Calu3 (cell line): ENCODE measurements around the gene ATG101. TPM values are rescaled to one million over a fixed set of nuclear protein-coding genes. Genes with fewer than 3 reads are reported as not detected.

Experiments
- Bru-seq: library from RNA; stranded (reverse); fragments of 400-500 nt; gene quantifications from one replicate; lab custom pipeline; 2021; lab: Mats Ljungman, UMichigan
- BruChase-seq, 2 experiments: library from RNA; stranded (reverse); fragments of 400-500 nt; gene quantifications; one replicate each; lab custom pipeline; 2021; lab: Mats Ljungman, UMichigan
- BruUV-seq: library from RNA; stranded (reverse); fragments of 400-500 nt; replicated peaks from 2 replicates; lab custom pipeline; 2021; lab: Mats Ljungman, UMichigan
- CTCF ChIA-PET: fragments of 300-600 bp; sonication (Branson Sonifier 250); formaldehyde crosslinking; loops from one replicate; lab custom pipeline; 2022; ENCODE audit warnings: antibody characterized with exemption; lab: Charles Lee
- DNase-seq: peaks from one replicate; pipeline ENCODE4 v3.0.0; 2022
- H3K27ac Mint-ChIP-seq: one replicate; pipeline ENCODE4 v1.8.0; 2022; ENCODE audit warnings: mixed read lengths; ENCODE audit not compliant: unreplicated experiment
- H3K27me3 Mint-ChIP-seq: one replicate; pipeline ENCODE4 v1.8.0; 2022; ENCODE audit warnings: mixed read lengths; ENCODE audit not compliant: unreplicated experiment
- H3K36me3 Mint-ChIP-seq: one replicate; pipeline ENCODE4 v1.8.0; 2022; ENCODE audit warnings: mild to moderate bottlenecking, moderate library complexity, mixed read lengths; ENCODE audit not compliant: insufficient read depth, unreplicated experiment
- H3K4me1 Mint-ChIP-seq: one replicate; pipeline ENCODE4 v1.8.0; 2022; ENCODE audit warnings: mild to moderate bottlenecking, low read depth, mixed read lengths; ENCODE audit not compliant: unreplicated experiment
- H3K4me3 Mint-ChIP-seq: one replicate; pipeline ENCODE4 v1.8.0; 2022; ENCODE audit warnings: mild to moderate bottlenecking, low read depth, moderate library complexity, mixed read lengths; ENCODE audit not compliant: unreplicated experiment
- H3K9me3 Mint-ChIP-seq: one replicate; pipeline ENCODE4 v1.8.0; 2022; ENCODE audit warnings: low read depth, mixed read lengths; ENCODE audit not compliant: unreplicated experiment
- intact Hi-C: fragments of 100-400 bp; cut with micrococcal nuclease; formaldehyde crosslinking; loops from one replicate; pipeline ENCODE4 v1.10.0; 2022; ENCODE audit not compliant: unreplicated experiment
- long read RNA-seq: library from polyadenylated mRNA; stranded (forward); transcript quantifications from one replicate; pipeline ENCODE4 v2.0.0, GENCODE V29; 2022
- total RNA-seq: library from RNA; stranded (reverse); gene quantifications from 2 replicates; pipeline ENCODE4 v1.2.3, GENCODE V29; 2022
- TF ChIP-seq, protein P1 (sequence below): fragments of 200-600 bp; IDR thresholded peaks from one replicate; pipeline ENCODE4 v1.8.0; 2022; ENCODE audit warnings: antibody characterized with exemption; ENCODE audit not compliant: unreplicated experiment

ATG101 gene, protein sequence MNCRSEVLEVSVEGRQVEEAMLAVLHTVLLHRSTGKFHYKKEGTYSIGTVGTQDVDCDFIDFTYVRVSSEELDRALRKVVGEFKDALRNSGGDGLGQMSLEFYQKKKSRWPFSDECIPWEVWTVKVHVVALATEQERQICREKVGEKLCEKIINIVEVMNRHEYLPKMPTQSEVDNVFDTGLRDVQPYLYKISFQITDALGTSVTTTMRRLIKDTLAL
- total RNA-seq, result 32.8 and 35.0 TPM in 2 replicates
- percentile 69 among the genes with signal in this experiment for Bru-seq, nascent RNA
- percentile 66 among the genes with signal in this experiment for BruChase-seq, experiment 1, labeled RNA remaining after a 6-hour chase
- percentile 75 among the genes with signal in this experiment for BruChase-seq, experiment 2, labeled RNA remaining after a 2-hour chase
- long read RNA-seq, transcript ATG101-201 (4 exons, 1,439 nt), result major isoform, 48 of 67 reads
- long read RNA-seq, transcript ATG101-207 (4 exons, 846 nt), result minor isoform, 7 of 67 reads
- long read RNA-seq, partial matches to known transcripts, result 6 of 67 reads
- long read RNA-seq, other reads (novel, unspliced or antisense), result 6 of 67 reads

DNA sequence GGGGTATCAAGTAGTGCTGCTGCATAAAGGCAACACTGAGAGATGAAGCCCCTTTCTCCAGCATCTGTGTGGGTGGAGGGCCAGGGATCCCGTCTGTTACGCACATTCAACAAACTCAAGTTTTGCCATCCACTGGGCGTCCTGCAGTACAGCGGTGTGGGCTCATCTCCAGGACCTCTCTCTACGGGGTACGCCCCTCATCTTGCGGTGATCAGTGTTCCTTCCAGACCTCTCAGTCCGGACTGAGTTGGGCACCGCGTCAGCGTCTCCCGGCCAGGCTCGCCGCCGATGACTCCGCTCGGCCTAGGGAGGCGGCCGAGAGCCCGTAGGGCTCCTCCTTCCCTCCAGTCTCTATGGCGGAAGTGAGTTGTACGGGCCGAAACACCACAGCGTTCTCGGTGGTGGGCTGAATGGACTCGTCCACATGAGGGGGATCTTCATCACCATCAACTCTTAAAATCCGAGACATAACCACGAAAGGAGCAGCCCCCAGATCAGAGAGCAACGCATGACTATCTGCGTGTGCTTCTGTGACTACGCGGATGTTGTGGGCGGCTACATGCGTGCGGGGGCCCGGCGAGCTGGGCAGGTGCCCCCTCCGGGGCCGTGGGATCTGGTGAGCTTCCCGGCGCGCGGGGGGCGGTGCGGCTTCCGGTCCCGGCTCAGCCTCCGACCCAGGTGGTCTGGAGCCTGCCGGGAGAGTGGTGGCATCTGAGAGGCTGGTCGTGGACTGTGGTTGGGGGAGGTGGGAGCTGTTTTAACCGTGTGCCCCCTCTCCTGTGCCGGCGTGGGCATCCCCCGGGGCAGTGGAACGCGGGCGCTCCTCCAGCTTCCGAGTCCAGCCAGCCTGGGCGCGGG lies at the start of gene ATG101:
Gene ATG101, plus strand, starts transcription at position 652 of the 858 bp plus-strand sequence. CDS start 3,673 bp downstream, outside the sequence.
- Mint-ChIP-seq H3K36me3 (peaks cover 29% of the 10 kb centered on the region), H3K27me3 (peaks cover 11% of the 10 kb centered on the region), H3K9me3 (no peaks in the 10 kb centered on the region), H3K27ac (peak within 1 kb of the TSS; percentile 99), H3K4me1 (peaks cover 26% of the 10 kb centered on the region), H3K4me3 (peak within 1 kb of the TSS; percentile 95)
- CTCF ChIA-PET, result interaction anchor here (0.6 to 2.2 kb wide), 6 partner anchors 18 to 190 kb away, joined by 3 to 25 read pairs (median 6); partner anchors contain the start of gene NR4A1
- intact Hi-C loops, result no loop called here
- TF ChIP-seq, protein P1, sequence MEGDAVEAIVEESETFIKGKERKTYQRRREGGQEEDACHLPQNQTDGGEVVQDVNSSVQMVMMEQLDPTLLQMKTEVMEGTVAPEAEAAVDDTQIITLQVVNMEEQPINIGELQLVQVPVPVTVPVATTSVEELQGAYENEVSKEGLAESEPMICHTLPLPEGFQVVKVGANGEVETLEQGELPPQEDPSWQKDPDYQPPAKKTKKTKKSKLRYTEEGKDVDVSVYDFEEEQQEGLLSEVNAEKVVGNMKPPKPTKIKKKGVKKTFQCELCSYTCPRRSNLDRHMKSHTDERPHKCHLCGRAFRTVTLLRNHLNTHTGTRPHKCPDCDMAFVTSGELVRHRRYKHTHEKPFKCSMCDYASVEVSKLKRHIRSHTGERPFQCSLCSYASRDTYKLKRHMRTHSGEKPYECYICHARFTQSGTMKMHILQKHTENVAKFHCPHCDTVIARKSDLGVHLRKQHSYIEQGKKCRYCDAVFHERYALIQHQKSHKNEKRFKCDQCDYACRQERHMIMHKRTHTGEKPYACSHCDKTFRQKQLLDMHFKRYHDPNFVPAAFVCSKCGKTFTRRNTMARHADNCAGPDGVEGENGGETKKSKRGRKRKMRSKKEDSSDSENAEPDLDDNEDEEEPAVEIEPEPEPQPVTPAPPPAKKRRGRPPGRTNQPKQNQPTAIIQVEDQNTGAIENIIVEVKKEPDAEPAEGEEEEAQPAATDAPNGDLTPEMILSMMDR, result peak; percentile 20
- TSS peak; percentile 95 for BruUV-seq
- DNase-seq, result peak; percentile 86

DNA sequence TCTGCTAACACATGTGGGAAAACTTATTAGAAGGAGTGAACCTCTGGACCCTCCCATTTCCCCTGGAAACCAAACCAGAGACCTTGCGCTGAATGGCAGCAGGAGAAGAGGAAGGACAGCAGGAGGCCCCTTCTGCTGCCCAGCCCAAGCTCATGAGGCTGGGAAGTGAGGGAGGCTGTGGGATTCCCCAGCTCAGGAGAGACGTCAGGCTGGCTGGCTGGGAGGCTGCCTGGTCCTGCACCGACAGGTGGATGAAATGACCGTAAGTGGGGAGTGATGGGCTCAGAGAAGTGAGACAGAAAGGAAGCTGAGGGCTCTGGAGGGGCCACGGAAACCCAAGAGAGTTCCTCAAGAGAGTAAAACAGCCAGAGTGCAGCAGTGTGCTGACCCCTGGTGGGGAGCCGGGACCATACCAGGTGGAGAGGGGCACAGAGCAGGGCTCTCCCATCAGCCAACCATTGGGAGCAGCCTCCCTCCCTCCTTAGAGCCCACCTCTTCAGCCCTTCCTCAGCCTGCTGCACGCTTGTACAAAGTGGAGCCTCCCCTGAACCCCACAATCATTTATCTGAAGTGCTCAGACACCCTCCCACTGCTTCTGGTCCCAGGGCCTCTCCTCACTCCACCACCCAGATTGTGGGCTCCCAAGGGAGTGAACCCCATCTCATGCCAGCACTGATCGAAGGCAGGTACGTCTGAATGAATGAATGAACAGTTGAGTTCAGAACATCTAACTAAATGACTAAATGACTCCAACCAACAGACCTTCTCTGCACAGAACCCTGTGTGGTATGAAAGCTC lies 49.0 kb upstream of the ATG101 start:
- H3K27ac Mint-ChIP-seq, result no peak overlapping the region
- H3K9me3 Mint-ChIP-seq, result no peaks in the 10 kb centered on the region
- H3K4me3 Mint-ChIP-seq, result no peak overlapping the region
- peaks cover 17% of the 10 kb centered on the region for H3K36me3 Mint-ChIP-seq
- peaks cover 33% of the 10 kb centered on the region for H3K4me1 Mint-ChIP-seq
- TF ChIP-seq, protein P1, result peak; percentile 72
- peak; percentile 66 for DNase-seq
- H3K27me3 Mint-ChIP-seq, result no peaks in the 10 kb centered on the region
- intact Hi-C loops, result loop anchor here (2.0 kb wide), 1 partner anchor 16 kb away; no protein-coding TSS in a partner anchor
- CTCF ChIA-PET, result interaction anchor here (1.0 to 6.1 kb wide), 4 partner anchors 11 to 96 kb away, joined by 3 to 73 read pairs (median 6); no protein-coding TSS in a partner anchor
- no TSS peak for BruUV-seq

DNA sequence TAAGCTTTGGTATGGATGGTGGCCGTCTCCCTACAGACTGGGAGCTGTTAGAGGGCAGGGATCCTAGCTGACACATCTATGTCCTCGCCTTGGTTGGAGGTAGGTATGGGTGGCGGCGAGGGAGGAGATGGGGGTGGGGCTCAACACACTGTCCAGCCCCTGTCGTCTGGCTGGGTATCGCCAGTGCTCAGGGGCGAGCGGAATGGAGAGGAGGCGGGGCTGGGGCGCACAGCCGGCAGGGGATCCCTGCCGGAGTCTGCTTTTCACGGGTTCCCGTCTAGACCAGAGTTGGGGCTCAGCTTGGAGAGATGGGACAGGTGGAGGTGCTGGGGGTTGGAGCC lies 47.0 kb upstream of the ATG101 start:
- intact Hi-C loops, result no loop called here
- Mint-ChIP-seq H3K36me3 (peaks cover 18% of the 10 kb centered on the region), H3K4me1 (peaks cover 40% of the 10 kb centered on the region), H3K4me3 (peak overlapping the region; percentile 75), H3K27me3 (no peaks in the 10 kb centered on the region), H3K9me3 (no peaks in the 10 kb centered on the region), H3K27ac (no peak overlapping the region)
- TF ChIP-seq, protein P1, result no peak
- CTCF ChIA-PET, result interaction anchor here (1.0 to 6.1 kb wide), 7 partner anchors 10 to 93 kb away, joined by 3 to 73 read pairs (median 6); partner anchors contain the start of gene TAMALIN
- BruUV-seq, result no TSS peak
- DNase-seq, result peak; percentile 26
